Measurements from ENCODE around the gene MBD3L2B.
"Not testable (repeated sequence)": the region's sequence is repeated elsewhere in the genome, so short reads cannot be mapped to it uniquely, and the experiment has no call there.

MBD3L2B gene

DNA sequence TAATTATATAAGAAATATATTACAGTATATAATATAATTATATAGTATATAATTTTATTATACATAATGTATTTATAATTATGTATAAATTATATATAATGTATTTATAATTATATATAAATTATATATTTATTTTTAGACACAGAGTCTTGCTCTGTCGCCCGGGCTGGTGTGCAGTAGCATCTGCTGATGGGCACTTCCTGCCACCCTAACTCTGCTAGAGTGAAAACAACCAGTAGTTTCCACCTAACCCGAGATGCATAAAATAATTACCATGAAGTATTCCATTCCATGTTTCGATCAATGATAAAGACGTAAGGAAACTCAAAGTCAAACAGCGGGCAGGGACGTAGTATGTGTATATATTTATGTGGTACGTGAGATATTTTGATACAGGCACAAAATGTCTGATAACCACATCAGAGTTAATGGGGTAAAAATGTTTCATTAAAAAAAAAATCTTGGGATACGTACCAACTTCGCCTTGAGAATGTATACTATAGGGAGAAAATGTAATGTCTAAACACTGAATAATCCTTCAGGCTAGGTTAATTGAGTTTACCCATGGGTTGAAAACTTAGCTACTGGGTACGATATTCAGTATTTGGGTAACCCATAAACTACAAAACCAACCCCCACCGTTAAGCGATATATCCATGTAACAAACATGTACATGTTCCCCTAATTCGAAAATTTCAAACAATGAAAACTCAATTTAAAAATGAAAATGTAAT is 33.6 kb upstream of the MBD3L2B start:
- not testable (repeated sequence) for H3K27me3 ChIP-seq (ENCODE audit: control insufficient read depth, insufficient read depth, low read length); H3K9me3 ChIP-seq (ENCODE audit: control insufficient read depth, insufficient read depth, low read length); H3K9ac ChIP-seq (ENCODE audit: low read depth, low read length); H3K4me3 ChIP-seq (ENCODE audit: low read depth, low read length); H3K36me3 ChIP-seq (ENCODE audit: control insufficient read depth, insufficient read depth, low read length); H3K4me1 ChIP-seq (ENCODE audit: control insufficient read depth, insufficient read depth, low read length)

GRCh38 chr19:7052896-7053295 is 31.7 kb upstream of the MBD3L2B start:
- H3K9me3 ChIP-seq (ENCODE audit: control insufficient read depth, insufficient read depth, low read length): not testable (repeated sequence)

DNA sequence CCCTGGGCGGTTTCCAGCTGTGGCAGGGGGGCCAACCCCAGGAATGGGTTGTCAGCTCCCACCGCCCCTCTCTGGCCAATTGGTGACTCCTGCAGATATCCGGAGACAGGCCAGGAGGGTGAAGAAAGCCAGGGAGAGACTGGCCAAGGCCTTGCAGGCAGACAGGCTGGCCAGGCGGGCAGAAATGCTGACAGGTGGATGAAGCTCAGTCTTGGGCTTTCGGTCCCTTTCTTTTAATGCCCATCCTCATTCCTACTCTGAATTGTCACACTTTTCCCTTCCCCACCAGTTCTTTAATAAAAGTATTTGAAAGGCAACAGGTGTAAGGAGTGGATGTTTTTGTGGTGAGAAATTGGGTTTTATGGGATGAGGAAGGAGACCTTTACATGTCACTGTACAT is 30.2 kb upstream of the MBD3L2B start:
- not testable (repeated sequence) for H3K4me1 ChIP-seq (ENCODE audit: control insufficient read depth, insufficient read depth, low read length); H3K27me3 ChIP-seq (ENCODE audit: control insufficient read depth, insufficient read depth, low read length); H3K36me3 ChIP-seq (ENCODE audit: control insufficient read depth, insufficient read depth, low read length); H3K9me3 ChIP-seq (ENCODE audit: control insufficient read depth, insufficient read depth, low read length); H3K4me3 ChIP-seq (ENCODE audit: low read depth, low read length); H3K9ac ChIP-seq (ENCODE audit: low read depth, low read length)

More at GRCh38 chr19:7052896-7053295, 31.7 kb upstream of the MBD3L2B start:
- H3K36me3 ChIP-seq (ENCODE audit: control insufficient read depth, insufficient read depth, low read length); H3K4me1 ChIP-seq (ENCODE audit: control insufficient read depth, insufficient read depth, low read length); H3K9ac ChIP-seq (ENCODE audit: low read depth, low read length); H3K4me3 ChIP-seq (ENCODE audit: low read depth, low read length); H3K27me3 ChIP-seq (ENCODE audit: control insufficient read depth, insufficient read depth, low read length): not testable (repeated sequence)

GRCh38 chr19:7049021-7049420 is 27.8 kb upstream of the MBD3L2B start, which contains the start of gene MBD3L2:
Gene MBD3L2, plus strand, starts transcription at chr19:7049321. Its CDS starts 53 bp downstream, at chr19:7049374.
- not testable (repeated sequence) for H3K9me3 ChIP-seq (ENCODE audit: control insufficient read depth, insufficient read depth, low read length); H3K36me3 ChIP-seq (ENCODE audit: control insufficient read depth, insufficient read depth, low read length); H3K4me3 ChIP-seq (ENCODE audit: low read depth, low read length); H3K9ac ChIP-seq (ENCODE audit: low read depth, low read length); H3K4me1 ChIP-seq (ENCODE audit: control insufficient read depth, insufficient read depth, low read length); H3K27me3 ChIP-seq (ENCODE audit: control insufficient read depth, insufficient read depth, low read length)

DNA sequence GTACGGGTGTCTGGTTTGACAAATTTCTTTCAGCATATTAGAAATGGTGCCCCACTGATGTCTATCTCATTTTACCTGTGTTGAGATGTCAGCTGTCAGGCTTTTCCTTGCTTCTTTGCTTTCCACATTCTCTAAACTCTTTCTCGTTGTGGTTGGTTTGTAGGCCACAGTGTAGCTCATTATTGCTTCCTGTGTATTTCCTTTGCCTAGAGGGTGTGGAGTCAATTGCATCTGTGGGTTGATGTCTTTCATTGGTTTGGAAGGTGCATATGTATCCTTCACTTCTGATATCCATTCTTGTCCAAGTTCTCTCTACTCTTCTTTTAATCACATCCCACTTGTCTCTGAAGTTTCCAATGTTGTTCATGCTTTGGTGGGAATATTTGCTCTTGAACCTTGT is 20.3 kb upstream of the MBD3L2B start:
- H3K4me1 ChIP-seq (ENCODE audit: control insufficient read depth, insufficient read depth, low read length); H3K4me3 ChIP-seq (ENCODE audit: low read depth, low read length); H3K27me3 ChIP-seq (ENCODE audit: control insufficient read depth, insufficient read depth, low read length); H3K36me3 ChIP-seq (ENCODE audit: control insufficient read depth, insufficient read depth, low read length); H3K9ac ChIP-seq (ENCODE audit: low read depth, low read length); H3K9me3 ChIP-seq (ENCODE audit: control insufficient read depth, insufficient read depth, low read length): not testable (repeated sequence)

DNA sequence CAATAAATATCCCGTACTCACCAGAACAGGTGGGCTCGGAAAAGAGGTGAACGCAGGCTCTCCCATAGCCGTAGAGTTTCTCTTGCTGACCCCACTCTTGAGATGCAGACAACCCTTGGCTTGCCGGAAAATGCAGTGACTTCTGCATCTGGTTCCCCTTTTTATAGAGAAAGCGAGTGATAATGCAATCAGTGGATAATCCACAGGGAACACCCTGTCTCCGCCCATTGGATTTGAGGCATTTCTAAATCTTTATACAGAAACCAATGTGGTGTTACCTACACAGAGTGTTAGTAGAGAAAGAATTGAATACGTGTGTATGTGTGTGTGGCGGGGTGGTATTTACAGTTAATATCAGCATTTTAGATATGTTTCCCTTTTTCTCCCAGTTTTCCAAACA is 18.8 kb upstream of the MBD3L2B start, which contains the start of gene MBD3L4:
TSS of gene MBD3L4 (minus strand) at position 101 of the 400 bp plus-strand sequence. CDS start at position 66, 35 bp downstream.
- H3K27me3 ChIP-seq (ENCODE audit: control insufficient read depth, insufficient read depth, low read length); H3K4me3 ChIP-seq (ENCODE audit: low read depth, low read length); H3K9me3 ChIP-seq (ENCODE audit: control insufficient read depth, insufficient read depth, low read length); H3K4me1 ChIP-seq (ENCODE audit: control insufficient read depth, insufficient read depth, low read length); H3K9ac ChIP-seq (ENCODE audit: low read depth, low read length); H3K36me3 ChIP-seq (ENCODE audit: control insufficient read depth, insufficient read depth, low read length): not testable (repeated sequence)

GRCh38 chr19:7030278-7030677 is 9.0 kb upstream of the MBD3L2B start, which contains the start of gene MBD3L5:
Gene MBD3L5, plus strand, starts transcription at chr19:7030578. Its CDS starts 34 bp downstream, at chr19:7030612.
- not testable (repeated sequence) for H3K36me3 ChIP-seq (ENCODE audit: control insufficient read depth, insufficient read depth, low read length); H3K27me3 ChIP-seq (ENCODE audit: control insufficient read depth, insufficient read depth, low read length); H3K4me1 ChIP-seq (ENCODE audit: control insufficient read depth, insufficient read depth, low read length); H3K4me3 ChIP-seq (ENCODE audit: low read depth, low read length); H3K9ac ChIP-seq (ENCODE audit: low read depth, low read length); H3K9me3 ChIP-seq (ENCODE audit: control insufficient read depth, insufficient read depth, low read length)

DNA sequence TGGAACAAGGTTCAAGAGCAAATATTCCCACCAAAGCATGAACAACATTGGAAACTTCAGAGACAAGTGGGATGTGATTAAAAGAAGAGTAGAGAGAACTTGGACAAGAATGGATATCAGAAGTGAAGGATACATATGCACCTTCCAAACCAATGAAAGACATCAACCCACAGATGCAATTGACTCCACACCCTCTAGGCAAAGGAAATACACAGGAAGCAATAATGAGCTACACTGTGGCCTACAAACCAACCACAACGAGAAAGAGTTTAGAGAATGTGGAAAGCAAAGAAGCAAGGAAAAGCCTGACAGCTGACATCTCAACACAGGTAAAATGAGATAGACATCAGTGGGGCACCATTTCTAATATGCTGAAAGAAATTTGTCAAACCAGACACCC is 7.6 kb upstream of the MBD3L2B start:
- not testable (repeated sequence) for H3K4me3 ChIP-seq (ENCODE audit: low read depth, low read length); H3K36me3 ChIP-seq (ENCODE audit: control insufficient read depth, insufficient read depth, low read length); H3K4me1 ChIP-seq (ENCODE audit: control insufficient read depth, insufficient read depth, low read length); H3K27me3 ChIP-seq (ENCODE audit: control insufficient read depth, insufficient read depth, low read length); H3K9me3 ChIP-seq (ENCODE audit: control insufficient read depth, insufficient read depth, low read length); H3K9ac ChIP-seq (ENCODE audit: low read depth, low read length)

GRCh38 chr19:7018828-7019227 is 2.4 kb downstream of the MBD3L2B start:
- Histone ChIP-seq H3K9ac (ENCODE audit: low read depth, low read length) (no peak overlapping the region), H3K4me3 (ENCODE audit: low read depth, low read length) (no peak overlapping the region), H3K36me3 (ENCODE audit: control insufficient read depth, insufficient read depth, low read length) (no peaks in the 10 kb centered on the region), H3K4me1 (ENCODE audit: control insufficient read depth, insufficient read depth, low read length) (no peaks in the 10 kb centered on the region), H3K9me3 (ENCODE audit: control insufficient read depth, insufficient read depth, low read length) (no peaks in the 10 kb centered on the region), H3K27me3 (ENCODE audit: control insufficient read depth, insufficient read depth, low read length) (no peaks in the 10 kb centered on the region)

GRCh38 chr19:7013678-7014077 is 7.6 kb downstream of the MBD3L2B start:
- no peaks in the 10 kb centered on the region for H3K36me3 ChIP-seq (ENCODE audit: control insufficient read depth, insufficient read depth, low read length)
- no peaks in the 10 kb centered on the region for H3K4me1 ChIP-seq (ENCODE audit: control insufficient read depth, insufficient read depth, low read length)
- no peak overlapping the region for H3K4me3 ChIP-seq (ENCODE audit: low read depth, low read length)
- H3K9me3 ChIP-seq (ENCODE audit: control insufficient read depth, insufficient read depth, low read length): peaks cover 2% of the 10 kb centered on the region
- no peaks in the 10 kb centered on the region for H3K27me3 ChIP-seq (ENCODE audit: control insufficient read depth, insufficient read depth, low read length)
- no peak overlapping the region for H3K9ac ChIP-seq (ENCODE audit: low read depth, low read length)

DNA sequence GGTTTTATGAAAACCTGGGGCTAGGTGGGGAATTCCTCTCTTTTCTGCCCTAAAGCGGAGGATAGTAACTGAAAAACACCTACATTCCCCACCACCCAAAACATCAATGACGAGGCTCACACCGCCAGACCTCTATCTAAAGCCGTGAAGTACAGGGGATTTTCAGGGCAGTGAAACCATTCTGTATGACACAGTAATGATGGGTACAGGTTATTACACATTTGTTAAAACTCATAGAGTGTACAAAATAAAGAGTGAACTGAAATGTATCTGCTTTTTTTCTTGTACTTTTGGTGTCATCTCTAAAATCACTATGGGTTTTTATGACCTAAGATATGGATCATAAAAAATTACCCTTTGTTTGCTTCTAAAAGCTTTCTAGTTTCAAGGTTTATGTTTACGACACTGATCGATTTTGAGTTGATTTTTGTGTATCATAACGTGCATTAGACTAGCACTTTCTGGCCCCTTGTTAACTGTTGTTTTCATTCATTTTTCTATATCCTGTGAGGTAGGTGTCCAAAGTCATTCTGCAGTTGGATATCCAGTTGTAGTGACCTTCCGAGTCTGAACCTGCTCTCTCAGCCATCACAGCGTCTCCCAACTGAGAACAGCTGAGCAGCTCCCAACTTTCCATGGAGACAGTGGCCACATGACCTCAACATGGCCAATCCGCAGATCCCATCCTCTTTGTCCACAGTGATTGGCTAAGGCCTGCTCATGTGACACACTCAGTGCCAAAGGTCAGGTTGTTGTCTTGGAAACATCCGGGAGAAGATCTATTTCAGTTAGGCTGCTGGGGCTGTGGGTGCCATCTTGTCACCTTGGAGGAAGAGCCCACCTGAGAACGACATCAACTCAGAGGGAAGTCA is 10.3 kb downstream of the MBD3L2B start:
- Histone ChIP-seq H3K36me3 (ENCODE audit: control insufficient read depth, insufficient read depth, low read length) (no peaks in the 10 kb centered on the region), H3K4me1 (ENCODE audit: control insufficient read depth, insufficient read depth, low read length) (no peaks in the 10 kb centered on the region), H3K4me3 (ENCODE audit: low read depth, low read length) (no peak overlapping the region), H3K9me3 (ENCODE audit: control insufficient read depth, insufficient read depth, low read length) (peaks cover 2% of the 10 kb centered on the region), H3K27me3 (ENCODE audit: control insufficient read depth, insufficient read depth, low read length) (no peaks in the 10 kb centered on the region), H3K9ac (ENCODE audit: low read depth, low read length) (no peak overlapping the region)

- Histone ChIP-seq H3K4me1 (ENCODE audit: control insufficient read depth, insufficient read depth, low read length) (no peaks in the 10 kb centered on the region), H3K9ac (ENCODE audit: low read depth, low read length) (no peak overlapping the region), H3K9me3 (ENCODE audit: control insufficient read depth, insufficient read depth, low read length) (peaks cover 4% of the 10 kb centered on the region), H3K36me3 (ENCODE audit: control insufficient read depth, insufficient read depth, low read length) (no peaks in the 10 kb centered on the region), H3K27me3 (ENCODE audit: control insufficient read depth, insufficient read depth, low read length) (no peaks in the 10 kb centered on the region), H3K4me3 (ENCODE audit: low read depth, low read length) (no peak overlapping the region)
Observed at GRCh38 chr19:7007859-7008258, 13.4 kb downstream of the MBD3L2B start.

Measured in iPS-15b (cell line).